OCI-LY1 (cell line): ENCODE results near the gene TATDN2.
A peak's percentile ranks its signal among the peaks of the same experiment; 100 is the strongest.

ENCODE experiments used
- H2AFZ ChIP-seq: fragments of 200-600 bp; sonication (generic), shearing (Covaris generic); 2 replicates; pipeline ENCODE4 v1.6.0; 2014; ENCODE audit warnings: antibody characterized with exemption, mild to moderate bottlenecking, low read length
- H3F3A ChIP-seq: fragments of 200-600 bp; sonication (generic), shearing (Covaris generic); 2 replicates; pipeline ENCODE4 v1.6.0; 2014; ENCODE audit warnings: mild to moderate bottlenecking, antibody characterized with exemption, low read length, moderate library complexity; ENCODE audit not compliant: insufficient read depth
- H3K27ac ChIP-seq: fragments of 200-600 bp; sonication (generic); 2 replicates; pipeline ENCODE4 v1.5.1; 2014; ENCODE audit warnings: low read length, mixed run types, mild to moderate bottlenecking, low read depth; ENCODE audit not compliant: poor library complexity, severe bottlenecking
- H3K27me3 ChIP-seq: fragments of 200-600 bp; sonication (generic); 2 replicates; pipeline ENCODE4 v1.6.0; 2014; ENCODE audit warnings: antibody characterized with exemption, mild to moderate bottlenecking, low read length, moderate library complexity; ENCODE audit not compliant: insufficient read depth
- H3K36me3 ChIP-seq: fragments of 200-600 bp; sonication (generic); 2 replicates; pipeline ENCODE4 v1.6.1; 2014; ENCODE audit warnings: mild to moderate bottlenecking, antibody characterized with exemption, low read length, moderate library complexity, mixed read lengths; ENCODE audit not compliant: insufficient read depth
- H3K4me1 ChIP-seq: fragments of 200-600 bp; sonication (generic); 2 replicates; pipeline ENCODE4 v1.5.1; 2014; ENCODE audit warnings: mild to moderate bottlenecking, low read length, moderate library complexity; ENCODE audit not compliant: insufficient read depth, severe bottlenecking
- H3K4me2 ChIP-seq: fragments of 200-600 bp; sonication (generic), shearing (Covaris generic); 2 replicates; pipeline ENCODE4 v1.6.1; 2014; ENCODE audit warnings: low read length
- H3K4me3 ChIP-seq: fragments of 200-600 bp; sonication (generic); 2 replicates; pipeline ENCODE4 v1.5.1; 2014; ENCODE audit warnings: low read length, low read depth, mild to moderate bottlenecking, mixed read lengths; ENCODE audit not compliant: poor library complexity, severe bottlenecking
- H3K79me2 ChIP-seq: fragments of 200-600 bp; shearing (Covaris generic); 2 replicates; pipeline ENCODE4 v1.6.1; 2016; ENCODE audit warnings: mixed run types, low read length, mixed read lengths; ENCODE audit not compliant: insufficient read depth
- H3K9ac ChIP-seq: fragments of 200-600 bp; sonication (generic), shearing (Covaris generic); 2 replicates; pipeline ENCODE4 v1.6.1; 2014; ENCODE audit warnings: mild to moderate bottlenecking, low read length, mixed read lengths
- H3K9me2 ChIP-seq: fragments of 200-600 bp; sonication (generic), shearing (Covaris generic); 2 replicates; pipeline ENCODE4 v1.6.1; 2014; ENCODE audit warnings: low read depth, mild to moderate bottlenecking, low read length, mixed read lengths
- H3K9me3 ChIP-seq: fragments of 200-600 bp; shearing (Covaris generic); 2 replicates; pipeline ENCODE4 v1.6.1; 2014; ENCODE audit warnings: low read length, mixed read lengths
- H4K20me1 ChIP-seq: fragments of 200-600 bp; sonication (generic), shearing (Covaris generic); 2 replicates; pipeline ENCODE4 v1.6.0; 2016; ENCODE audit warnings: mild to moderate bottlenecking, low read length; ENCODE audit not compliant: insufficient read depth
- EZH2 ChIP-seq: fragments of 200-600 bp; sonication (generic), shearing (Covaris generic); IDR thresholded peaks from 2 replicates; pipeline ENCODE4 v1.8.0; 2017; ENCODE audit warnings: borderline replicate concordance, mixed run types, mild to moderate bottlenecking, antibody characterized with exemption, low read length, moderate library complexity, mixed read lengths
- TF ChIP-seq, protein P1 (sequence below): fragments of 200-600 bp; sonication (generic), shearing (Covaris generic); IDR thresholded peaks from 2 replicates; pipeline ENCODE4 v1.5.1; 2017; ENCODE audit warnings: mild to moderate bottlenecking, antibody characterized with exemption, low read length, moderate library complexity, mixed read lengths

TATDN2 gene

DNA sequence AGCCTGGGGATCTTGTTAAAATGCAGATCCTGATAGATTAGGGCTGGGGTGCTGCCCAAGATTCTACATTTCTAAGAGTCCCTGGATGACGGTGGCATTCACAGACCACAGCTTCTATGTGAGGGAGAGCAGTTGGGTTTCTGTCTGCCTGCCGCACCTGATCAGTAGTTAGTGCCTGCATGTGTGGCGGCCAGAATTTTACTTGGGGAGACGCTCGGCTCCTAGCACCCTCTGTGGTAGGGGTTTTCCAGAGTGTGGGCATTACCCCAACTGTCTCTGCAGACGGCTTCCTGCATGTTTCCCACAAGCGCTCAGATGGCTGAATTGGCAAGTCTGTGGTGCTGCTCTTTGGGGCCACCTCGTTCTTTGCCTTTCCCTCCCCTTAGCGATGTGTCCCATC, 36.2 kb downstream of the TATDN2 start:
- peaks cover 59% of the 10 kb centered on the region; the same call in 1 of the 2 replicates for H3K36me3 ChIP-seq
- TF ChIP-seq EZH2, result no peak
- TF ChIP-seq, protein P1, sequence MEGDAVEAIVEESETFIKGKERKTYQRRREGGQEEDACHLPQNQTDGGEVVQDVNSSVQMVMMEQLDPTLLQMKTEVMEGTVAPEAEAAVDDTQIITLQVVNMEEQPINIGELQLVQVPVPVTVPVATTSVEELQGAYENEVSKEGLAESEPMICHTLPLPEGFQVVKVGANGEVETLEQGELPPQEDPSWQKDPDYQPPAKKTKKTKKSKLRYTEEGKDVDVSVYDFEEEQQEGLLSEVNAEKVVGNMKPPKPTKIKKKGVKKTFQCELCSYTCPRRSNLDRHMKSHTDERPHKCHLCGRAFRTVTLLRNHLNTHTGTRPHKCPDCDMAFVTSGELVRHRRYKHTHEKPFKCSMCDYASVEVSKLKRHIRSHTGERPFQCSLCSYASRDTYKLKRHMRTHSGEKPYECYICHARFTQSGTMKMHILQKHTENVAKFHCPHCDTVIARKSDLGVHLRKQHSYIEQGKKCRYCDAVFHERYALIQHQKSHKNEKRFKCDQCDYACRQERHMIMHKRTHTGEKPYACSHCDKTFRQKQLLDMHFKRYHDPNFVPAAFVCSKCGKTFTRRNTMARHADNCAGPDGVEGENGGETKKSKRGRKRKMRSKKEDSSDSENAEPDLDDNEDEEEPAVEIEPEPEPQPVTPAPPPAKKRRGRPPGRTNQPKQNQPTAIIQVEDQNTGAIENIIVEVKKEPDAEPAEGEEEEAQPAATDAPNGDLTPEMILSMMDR, result no peak
- H3K79me2 ChIP-seq, result no peaks in the 10 kb centered on the region
- no peak overlapping the region for H2AFZ ChIP-seq
- H3K27ac ChIP-seq, result peak overlapping the region; percentile 32
- H4K20me1 ChIP-seq, result no peaks in the 10 kb centered on the region
- H3K9me2 ChIP-seq, result no peaks in the 10 kb centered on the region
- H3K9me3 ChIP-seq, result no peaks in the 10 kb centered on the region
- no peak overlapping the region for H3K9ac ChIP-seq
- no peaks in the 10 kb centered on the region for H3F3A ChIP-seq
- no peak overlapping the region for H3K4me2 ChIP-seq
- H3K4me3 ChIP-seq, result no peak overlapping the region
- H3K27me3 ChIP-seq, result no peaks in the 10 kb centered on the region
- H3K4me1 ChIP-seq, result peaks cover 20% of the 10 kb centered on the region

DNA sequence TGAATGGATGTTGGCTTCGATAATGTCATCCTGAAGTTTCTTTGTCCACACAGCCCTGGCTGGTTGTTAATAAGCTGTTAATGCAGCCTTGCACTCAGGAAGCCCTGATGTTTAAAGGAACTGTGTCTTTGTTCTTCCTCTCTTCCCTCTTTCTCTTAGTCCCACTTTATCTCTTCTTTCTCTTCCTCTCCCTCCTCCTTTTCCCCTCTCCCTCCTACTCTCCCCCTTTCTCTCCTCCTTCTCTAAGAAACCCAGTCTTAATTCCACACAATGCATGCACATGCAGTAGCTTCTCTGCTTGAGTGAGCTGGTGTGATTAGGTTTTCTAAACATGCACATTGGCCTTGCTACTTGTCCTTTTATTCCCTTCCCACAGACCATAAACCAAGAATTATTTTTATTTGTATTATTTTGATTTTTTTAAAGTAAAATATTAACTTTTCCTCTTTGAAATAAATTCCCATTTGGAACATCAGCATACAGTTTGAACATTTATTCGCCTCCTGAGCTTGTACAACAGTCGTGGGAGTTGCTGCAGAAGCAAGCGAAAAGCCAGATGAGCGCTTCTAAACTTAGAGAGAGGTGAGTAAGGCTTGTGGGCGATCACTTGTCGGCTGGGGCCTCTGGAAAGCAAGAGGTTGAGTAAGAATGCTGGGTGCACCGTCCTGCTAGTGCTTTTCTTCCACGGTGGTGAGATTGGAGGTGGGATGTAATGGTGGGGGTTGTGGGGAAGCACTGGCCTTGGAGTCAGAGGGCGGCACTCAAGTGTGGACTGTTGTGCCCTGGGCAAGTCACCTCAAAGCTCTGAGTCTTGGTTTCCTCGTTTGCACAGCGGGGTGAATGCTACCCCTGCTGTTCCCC, 37.2 kb downstream of the TATDN2 start:
- H3K4me1 ChIP-seq, result peaks cover 20% of the 10 kb centered on the region
- no peak overlapping the region for H2AFZ ChIP-seq
- no peaks in the 10 kb centered on the region for H3K9me3 ChIP-seq
- H3K36me3 ChIP-seq, result peaks cover 49% of the 10 kb centered on the region; the same call in 1 of the 2 replicates
- TF ChIP-seq, protein P1, result no peak
- no peak for TF ChIP-seq EZH2
- no peaks in the 10 kb centered on the region for H3K9me2 ChIP-seq
- H3K9ac ChIP-seq, result no peak overlapping the region
- no peak overlapping the region for H3K4me2 ChIP-seq
- H3K27ac ChIP-seq, result peak overlapping the region; percentile 32
- no peaks in the 10 kb centered on the region for H4K20me1 ChIP-seq
- H3F3A ChIP-seq, result no peaks in the 10 kb centered on the region
- H3K27me3 ChIP-seq, result no peaks in the 10 kb centered on the region
- no peaks in the 10 kb centered on the region for H3K79me2 ChIP-seq
- no peak overlapping the region for H3K4me3 ChIP-seq

DNA sequence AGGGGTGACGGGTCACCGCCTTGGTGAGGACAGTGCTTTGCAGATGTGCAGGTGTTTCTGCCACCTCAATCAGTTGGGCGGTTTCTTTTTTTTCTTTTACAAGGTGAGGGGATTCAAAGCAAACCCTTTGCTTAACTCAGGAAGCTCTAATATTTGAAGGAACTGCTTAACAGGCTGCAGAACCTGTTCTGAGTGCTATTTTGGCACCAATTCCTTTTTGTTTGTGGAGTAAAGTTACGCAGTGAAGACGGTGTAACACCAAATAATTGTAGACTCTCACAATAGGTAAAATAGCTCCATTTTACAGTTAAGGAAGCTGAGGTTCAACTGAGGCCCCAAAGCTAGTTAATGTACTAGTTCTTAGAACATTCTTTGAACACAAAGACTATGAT, 37.9 kb downstream of the TATDN2 start:
- H3K4me3 ChIP-seq, result no peak overlapping the region
- H3K9me2 ChIP-seq, result no peaks in the 10 kb centered on the region
- H3K27me3 ChIP-seq, result no peaks in the 10 kb centered on the region
- no peak overlapping the region for H3K4me2 ChIP-seq
- no peaks in the 10 kb centered on the region for H4K20me1 ChIP-seq
- no peak overlapping the region for H3K9ac ChIP-seq
- no peak overlapping the region for H2AFZ ChIP-seq
- TF ChIP-seq, protein P1, result no peak
- no peak for TF ChIP-seq EZH2
- peaks cover 20% of the 10 kb centered on the region for H3K4me1 ChIP-seq
- H3K36me3 ChIP-seq, result peaks cover 43% of the 10 kb centered on the region; the same call in 1 of the 2 replicates
- H3K9me3 ChIP-seq, result no peaks in the 10 kb centered on the region
- H3F3A ChIP-seq, result no peaks in the 10 kb centered on the region
- peak overlapping the region; percentile 25 for H3K27ac ChIP-seq
- H3K79me2 ChIP-seq, result no peaks in the 10 kb centered on the region
